IMR-90 (cell line): ENCODE results near the gene PLXDC2. TPM values are rescaled to one million over a fixed set of nuclear protein-coding genes. Genes with fewer than 3 reads are reported as not detected.

ENCODE experiments used
- ATAC-seq: fragments of 200-7000 bp; cut with Tn5 transposase; 2 replicates; pipeline ENCODE4 v1.9.1; 2020; ENCODE audit warnings: low read depth, mild to moderate bottlenecking, moderate library complexity
- BruUV-seq: library from RNA; stranded (reverse); fragments of 400-500 nt; replicated peaks from 2 replicates; lab custom pipeline; 2021; lab: Mats Ljungman, UMichigan
- CTCF ChIA-PET: fragments of 300-600 bp; formaldehyde crosslinking; extraction: SDS; loops from one replicate; lab custom pipeline; 2021; ENCODE audit warnings: antibody characterized with exemption; lab: Yijun Ruan, JAX
- POLR2A ChIA-PET: fragments of 300-600 bp; sonication (Branson Sonifier 250); formaldehyde crosslinking; loops from one replicate; lab custom pipeline; 2022; ENCODE audit warnings: antibody characterized with exemption; ENCODE audit not compliant: unreplicated experiment; lab: Charles Lee
- DNase-seq: peaks from one replicate; pipeline ENCODE4 v3.0.0; 2013
- H2AFZ ChIP-seq: replicated peaks from 2 replicates; pipeline ENCODE3; 2013; ENCODE audit warnings: low read length, mild to moderate bottlenecking; ENCODE audit not compliant: poor library complexity
- H2AK5ac ChIP-seq: 2 replicates; pipeline ENCODE4 v1.6.1; 2013; ENCODE audit warnings: low read depth, low read length, inconsistent platforms
- H2AK9ac ChIP-seq: replicated peaks from 2 replicates; pipeline ENCODE3; 2013; ENCODE audit warnings: mild to moderate bottlenecking, low read depth, low read length, moderate library complexity; ENCODE audit not compliant: poor library complexity
- H2BK120ac ChIP-seq: 2 replicates; pipeline ENCODE4 v1.6.1; 2013; ENCODE audit warnings: low read depth, low read length, inconsistent platforms
- H2BK15ac ChIP-seq: 3 replicates; pipeline ENCODE4 v1.6.1; 2013; ENCODE audit warnings: low read depth, low read length, inconsistent platforms
- H2BK20ac ChIP-seq: 2 replicates; pipeline ENCODE4 v1.6.1; 2013; ENCODE audit warnings: low read depth, mild to moderate bottlenecking, inconsistent platforms, low read length, moderate library complexity
- H2BK5ac ChIP-seq: 2 replicates; pipeline ENCODE4 v1.6.1; 2013; ENCODE audit warnings: mild to moderate bottlenecking, low read depth, low read length, inconsistent platforms; ENCODE audit not compliant: poor library complexity, severe bottlenecking
- H3K14ac ChIP-seq: replicated peaks from 2 replicates; pipeline ENCODE4 v1.6.1; 2013; ENCODE audit warnings: low read depth, low read length, inconsistent platforms
- H3K18ac ChIP-seq: 2 replicates; pipeline ENCODE4 v1.6.1; 2013; ENCODE audit warnings: low read depth, low read length, control low read depth
- H3K23ac ChIP-seq: 2 replicates; pipeline ENCODE4 v1.6.1; 2013; ENCODE audit warnings: low read depth, low read length, inconsistent platforms
- H3K27ac ChIP-seq: 2 replicates; pipeline ENCODE4 v1.5.1; 2013; ENCODE audit warnings: mild to moderate bottlenecking, control low read depth, low read length; ENCODE audit not compliant: insufficient read depth
- H3K27me3 ChIP-seq: 2 replicates; pipeline ENCODE4 v1.6.1; 2013; ENCODE audit warnings: low read length; ENCODE audit not compliant: control insufficient read depth, insufficient read depth
- H3K36me3 ChIP-seq: 2 replicates; pipeline ENCODE4 v1.6.1; 2013; ENCODE audit warnings: low read length, mixed read lengths; ENCODE audit not compliant: control insufficient read depth, insufficient read depth
- H3K4ac ChIP-seq: 2 replicates; pipeline ENCODE4 v1.6.1; 2013; ENCODE audit warnings: low read depth, low read length, inconsistent platforms
- H3K4me1 ChIP-seq: 2 replicates; pipeline ENCODE4 v1.6.1; 2013; ENCODE audit warnings: low read length, mixed read lengths; ENCODE audit not compliant: control insufficient read depth, insufficient read depth
- H3K4me2 ChIP-seq: 2 replicates; pipeline ENCODE4 v1.6.1; 2013; ENCODE audit warnings: low read depth, mild to moderate bottlenecking, control low read depth, low read length, moderate library complexity
- H3K4me3 ChIP-seq: 2 replicates; pipeline ENCODE4 v1.5.1; 2013; ENCODE audit warnings: low read depth, mild to moderate bottlenecking, control low read depth, low read length, moderate library complexity; ENCODE audit not compliant: insufficient read depth
- H3K56ac ChIP-seq: 2 replicates; pipeline ENCODE4 v1.6.1; 2013; ENCODE audit warnings: low read length, inconsistent platforms; ENCODE audit not compliant: insufficient read depth; ENCODE audit errors: extremely low read depth
- H3K79me1 ChIP-seq, 2 experiments: 2 replicates each; pipeline ENCODE4 v1.6.1; 2013; ENCODE audit warnings: low read length in 2 of 2, inconsistent platforms in 1 of 2, low read depth in 1 of 2
- H3K9ac ChIP-seq: 2 replicates; pipeline ENCODE4 v1.6.1; 2013; ENCODE audit warnings: low read depth, low read length, control low read depth
- H3K9me1 ChIP-seq: 2 replicates; pipeline ENCODE4 v1.6.1; 2013; ENCODE audit warnings: low read length, inconsistent platforms; ENCODE audit not compliant: insufficient read depth
- H3K9me3 ChIP-seq: 2 replicates; pipeline ENCODE4 v1.6.1; 2013; ENCODE audit warnings: low read length; ENCODE audit not compliant: control insufficient read depth, insufficient read depth
- H4K20me1 ChIP-seq: 2 replicates; pipeline ENCODE4 v1.6.1; 2013; ENCODE audit warnings: low read length, inconsistent platforms; ENCODE audit not compliant: insufficient read depth
- H4K5ac ChIP-seq: 2 replicates; pipeline ENCODE4 v1.6.1; 2013; ENCODE audit warnings: mild to moderate bottlenecking, low read depth, low read length, control low read depth
- H4K8ac ChIP-seq, 2 experiments: 2 replicates each; pipeline ENCODE4 v1.6.1; 2013; ENCODE audit warnings: low read depth in 2 of 2, low read length in 2 of 2, control low read depth in 1 of 2, inconsistent platforms in 1 of 2
- H4K91ac ChIP-seq: 2 replicates; pipeline ENCODE4 v1.6.1; 2013; ENCODE audit warnings: low read depth, low read length, inconsistent platforms; ENCODE audit not compliant: insufficient read depth
- RCOR1 ChIP-seq: IDR thresholded peaks from 2 replicates; pipeline ENCODE4 v1.6.1; 2012; ENCODE audit warnings: mild to moderate bottlenecking, low read length, improper control_type of control experiment; ENCODE audit not compliant: insufficient replicate concordance
- WGBS, 2 experiments: methylation state at CpG; one replicate each; pipeline versions ENCODE4 v1.1.5 to v1.1.7; 2013; ENCODE audit warnings: missing lambda C conversion rate in 2 of 2; ENCODE audit not compliant: insufficient read length in 1 of 2; ENCODE audit errors: extremely low coverage in 2 of 2; 5-methylcytosine and 5-hydroxymethylcytosine counted together
- dilution Hi-C: fragments of 300-500 bp; cut with HindIII; formaldehyde crosslinking; loops from one replicate; pipeline ENCODE4 v1.14.3; 2018; ENCODE audit warnings: low sequenced_read_pairs; ENCODE audit not compliant: unreplicated experiment
- in situ Hi-C: fragments of 300-500 bp; cut with MboI; formaldehyde crosslinking; loops from 3 replicates; pipeline ENCODE4 v1.14.3; 2019; ENCODE audit warnings: low sequenced_read_pairs, inconsistent platforms, mixed read lengths
- intact Hi-C: fragments of 100-400 bp; cut with micrococcal nuclease; formaldehyde crosslinking; loops from 2 replicates; pipeline ENCODE4 v1.10.0; 2022
- polyA plus RNA-seq, 3 experiments: library from polyadenylated mRNA; depleted of rRNA; stranded (reverse); fragments of >200 nt; gene quantifications; 2 replicates each; pipeline ENCODE4 v1.2.3, GENCODE V29; 2012; ENCODE audit warnings: low replicate concordance in 1 of 3
- total RNA-seq: library from RNA; depleted of rRNA; stranded (reverse); fragments of >200 nt; gene quantifications from 2 replicates; pipeline ENCODE4 v1.2.3, GENCODE V29; 2012

Gene PLXDC2
- total and polyA plus RNA-seq, 2 of the 4 experiments (the other 2 are of a cell fraction), result 3.2 to 6.1 TPM

- H3K23ac ChIP-seq, result no peak overlapping the region
- H2AK5ac ChIP-seq, result no peak overlapping the region
- no peak for ATAC-seq
- H2BK20ac ChIP-seq, result no peak overlapping the region
- no peak overlapping the region for H3K4me2 ChIP-seq
- ChIA-PET POLR2A (no interaction called here), CTCF (no interaction called here)
- H3K14ac ChIP-seq, result no peak overlapping the region
- no peak overlapping the region for H2AFZ ChIP-seq
- no peak overlapping the region for H3K18ac ChIP-seq
- in situ Hi-C loops (loop anchor here (25.0 kb wide), 1 partner anchor 1091 kb away; no protein-coding TSS in a partner anchor), intact Hi-C loops (loop anchor here (2.0 kb wide), 1 partner anchor 37 kb away; no protein-coding TSS in a partner anchor), dilution Hi-C loops (no loop called here)
- TF ChIP-seq RCOR1, result no peak
- no peaks in the 10 kb centered on the region for H3K27me3 ChIP-seq
- no peaks in the 10 kb centered on the region for H3K79me1 ChIP-seq
- peaks cover 2% of the 10 kb centered on the region; the same call in 1 of the 2 replicates for H3K9me3 ChIP-seq
- no peak overlapping the region for H2BK15ac ChIP-seq
- H3K4me3 ChIP-seq, result no peak overlapping the region
- H3K9me1 ChIP-seq, result no peaks in the 10 kb centered on the region; the same call in 1 of the 2 replicates
- DNase-seq, result no peak
- WGBS, 2 experiments, result no CpG with 5 or more reads among the region's 2 CpGs
- no peak overlapping the region for H3K4ac ChIP-seq
- H2BK120ac ChIP-seq, result no peak overlapping the region
- peaks cover 2% of the 10 kb centered on the region; the same call in 1 of the 2 replicates for H3K4me1 ChIP-seq
- H4K8ac ChIP-seq, result no peak overlapping the region
- no peak overlapping the region for H2AK9ac ChIP-seq
- no peaks in the 10 kb centered on the region for H4K20me1 ChIP-seq
- no peaks in the 10 kb centered on the region for H3K36me3 ChIP-seq
- H3K9ac ChIP-seq, result no peak overlapping the region
- no peak overlapping the region for H3K56ac ChIP-seq
- H2BK5ac ChIP-seq, result no peak overlapping the region
- BruUV-seq, result no TSS peak
- H4K91ac ChIP-seq, result no peak overlapping the region
- H3K27ac ChIP-seq, result no peak overlapping the region
- H4K5ac ChIP-seq, result no peak overlapping the region
These were observed 38.4 kb upstream of the PLXDC2 start for GRCh38 chr10:19777806-19778205.
